GM23338 (cell line): ENCODE data around the gene CYP46A1. TPM values are rescaled to one million over a fixed set of nuclear protein-coding genes. Genes with fewer than 3 reads are reported as not detected.

Experiments
- ATAC-seq: fragments of 200-7000 bp; cut with Tn5 transposase; 3 replicates; pipeline ENCODE4 v1.9.1; 2020
- DNase-seq: peaks from one replicate; pipeline ENCODE4 v3.0.0-alpha.2; 2015; ENCODE audit warnings: low spot score
- H2AFZ ChIP-seq: fragments of 200-600 bp; sonication (generic); 2 replicates; pipeline ENCODE4 v1.8.0; 2016; ENCODE audit warnings: antibody characterized with exemption, mild to moderate bottlenecking, moderate library complexity
- H3F3A ChIP-seq: fragments of 200-600 bp; sonication (generic); replicated peaks from 2 replicates; pipeline ENCODE4 v1.8.0; 2017; ENCODE audit warnings: antibody characterized with exemption, mixed run types, low read depth
- H3K27ac ChIP-seq: fragments of 200-600 bp; sonication (generic); 2 replicates; pipeline ENCODE4 v1.6.1; 2016; ENCODE audit warnings: low read depth
- H3K27me3 ChIP-seq: fragments of 200-600 bp; sonication (generic); 2 replicates; pipeline ENCODE4 v1.8.0; 2016; ENCODE audit warnings: mild to moderate bottlenecking, mixed run types, moderate library complexity; ENCODE audit not compliant: insufficient read depth
- H3K36me3 ChIP-seq: fragments of 200-600 bp; sonication (generic); 2 replicates; pipeline ENCODE4 v1.8.0; 2016; ENCODE audit warnings: mild to moderate bottlenecking; ENCODE audit not compliant: insufficient read depth
- H3K4me1 ChIP-seq: fragments of 200-600 bp; sonication (generic); 2 replicates; pipeline ENCODE4 v1.8.0; 2016; ENCODE audit warnings: mild to moderate bottlenecking, moderate library complexity; ENCODE audit not compliant: insufficient read depth
- H3K4me2 ChIP-seq: fragments of 200-600 bp; sonication (generic); 2 replicates; pipeline ENCODE4 v1.7.1; 2017; ENCODE audit warnings: mixed run types
- H3K4me3 ChIP-seq: fragments of 200-600 bp; sonication (generic); 2 replicates; pipeline ENCODE4 v1.6.1; 2016; ENCODE audit warnings: mixed run types
- H3K79me2 ChIP-seq: fragments of 200-600 bp; sonication (generic); replicated peaks from 2 replicates; pipeline ENCODE4 v1.8.0; 2017; ENCODE audit warnings: mild to moderate bottlenecking; ENCODE audit not compliant: insufficient read depth
- H3K9me2 ChIP-seq: fragments of 200-600 bp; sonication (generic); 2 replicates; pipeline ENCODE4 v1.8.0; 2017; ENCODE audit not compliant: insufficient read depth
- H4K20me1 ChIP-seq: fragments of 200-600 bp; sonication (generic); replicated peaks from 2 replicates; pipeline ENCODE4 v1.8.0; 2017; ENCODE audit warnings: mild to moderate bottlenecking; ENCODE audit not compliant: insufficient read depth
- H3K27ac Mint-ChIP-seq: 2 replicates; pipeline ENCODE4 v1.8.0; 2020; ENCODE audit warnings: inconsistent platforms, mild to moderate bottlenecking, moderate library complexity, mixed read lengths
- H3K27me3 Mint-ChIP-seq: 3 replicates; pipeline ENCODE4 v1.8.0; 2022; ENCODE audit warnings: low read depth, mild to moderate bottlenecking, moderate library complexity, mixed read lengths, inconsistent platforms; ENCODE audit not compliant: insufficient read depth, poor library complexity
- H3K36me3 Mint-ChIP-seq: 3 replicates; pipeline ENCODE4 v1.8.0; 2021; ENCODE audit warnings: low read depth, mild to moderate bottlenecking, inconsistent platforms, moderate library complexity, mixed read lengths
- H3K4me1 Mint-ChIP-seq: 3 replicates; pipeline ENCODE4 v1.8.0; 2020; ENCODE audit warnings: mild to moderate bottlenecking, inconsistent platforms, mixed read lengths
- H3K4me3 Mint-ChIP-seq: 3 replicates; pipeline ENCODE4 v1.8.0; 2021; ENCODE audit warnings: moderate library complexity, mild to moderate bottlenecking, inconsistent platforms, mixed read lengths
- H3K9me3 Mint-ChIP-seq: 3 replicates; pipeline ENCODE4 v1.8.0; 2020; ENCODE audit warnings: moderate library complexity, mild to moderate bottlenecking, inconsistent platforms, mixed read lengths
- CTCF ChIP-seq, 2 experiments: fragments of 200-600 bp in 1 of 2; sonication (generic) in 1 of 2; conservative IDR thresholded peaks; 2 replicates each; pipeline versions ENCODE4 v1.5.1 to v1.6.1; 2016 to 2017; ENCODE audit warnings: antibody characterized with exemption in 2 of 2, low read depth in 2 of 2, mild to moderate bottlenecking in 2 of 2, moderate library complexity in 1 of 2
- EZH2 ChIP-seq: fragments of 200-600 bp; sonication (generic); IDR thresholded peaks from one replicate; pipeline ENCODE4 v1.8.0; 2017; ENCODE audit warnings: antibody characterized with exemption, mild to moderate bottlenecking, low read depth; ENCODE audit not compliant: unreplicated experiment
- EZH2phosphoT487 ChIP-seq: fragments of 200-600 bp; sonication (generic); IDR thresholded peaks from one replicate; pipeline ENCODE4 v1.8.1; 2018; ENCODE audit warnings: antibody characterized with exemption; ENCODE audit not compliant: unreplicated experiment
- NANOG ChIP-seq: IDR thresholded peaks from 2 replicates; pipeline ENCODE4 v1.6.1; 2016; ENCODE audit warnings: antibody characterized with exemption, borderline replicate concordance
- REST ChIP-seq: IDR thresholded peaks from one replicate; pipeline ENCODE4 v1.6.1; 2018; ENCODE audit warnings: antibody characterized with exemption; ENCODE audit not compliant: unreplicated experiment
- STAT1 ChIP-seq: IDR thresholded peaks from one replicate; pipeline ENCODE4 v1.6.1; 2016; ENCODE audit warnings: antibody characterized with exemption; ENCODE audit not compliant: unreplicated experiment
- polyA plus RNA-seq: library from polyadenylated mRNA; unstranded; fragments of >200 nt; fragmentation: Nextera tagmentation; extraction: Ambion mirVana; gene quantifications from 2 replicates; pipeline ENCODE4 v1.2.1, GENCODE V29; 2016
- total RNA-seq: library from RNA; depleted of rRNA; stranded (reverse); fragments of >200 nt; shearing (Covaris generic); gene quantifications from 2 replicates; pipeline ENCODE4 v1.2.3, GENCODE V29; 2014
- TF ChIP-seq, protein P1 (sequence below): fragments of 250-450 bp; sonication (Bioruptor Pico); IDR thresholded peaks from 2 replicates; pipeline ENCODE4 v1.5.0; 2020; ENCODE audit warnings: mild to moderate bottlenecking, moderate library complexity
- TF ChIP-seq, protein P2 (sequence below): IDR thresholded peaks from 2 replicates; pipeline ENCODE4 v1.6.1; 2016; ENCODE audit warnings: antibody characterized with exemption

Gene CYP46A1
- total and polyA plus RNA-seq, 2 experiments from 2014 or later: 0.59 to 0.66 TPM

- Histone ChIP-seq H3K4me3 (no peak overlapping the region), H3K79me2 (no peaks in the 10 kb centered on the region), H3K9me2 (no peaks in the 10 kb centered on the region), H3K36me3 (no peaks in the 10 kb centered on the region), H3K4me2 (no peak overlapping the region), H4K20me1 (no peaks in the 10 kb centered on the region), H3K27ac (no peak overlapping the region), H3K4me1 (peaks cover 32% of the 10 kb centered on the region), H2AFZ (no peak overlapping the region), H3K27me3 (no peaks in the 10 kb centered on the region), H3F3A (no peaks in the 10 kb centered on the region)
- DNase-seq (no peak), ATAC-seq (no peak)
- Mint-ChIP-seq H3K9me3 (peaks cover 2% of the 10 kb centered on the region; the same call in 1 of the 3 replicates), H3K36me3 (no peaks in the 10 kb centered on the region), H3K4me1 (peaks cover 38% of the 10 kb centered on the region), H3K27ac (no peak overlapping the region), H3K4me3 (no peak overlapping the region), H3K27me3 (peaks cover 8% of the 10 kb centered on the region)
- no peak for TF ChIP-seq REST
- no peak for TF ChIP-seq EZH2phosphoT487
- TF ChIP-seq EZH2: no peak
- TF ChIP-seq, protein P1, sequence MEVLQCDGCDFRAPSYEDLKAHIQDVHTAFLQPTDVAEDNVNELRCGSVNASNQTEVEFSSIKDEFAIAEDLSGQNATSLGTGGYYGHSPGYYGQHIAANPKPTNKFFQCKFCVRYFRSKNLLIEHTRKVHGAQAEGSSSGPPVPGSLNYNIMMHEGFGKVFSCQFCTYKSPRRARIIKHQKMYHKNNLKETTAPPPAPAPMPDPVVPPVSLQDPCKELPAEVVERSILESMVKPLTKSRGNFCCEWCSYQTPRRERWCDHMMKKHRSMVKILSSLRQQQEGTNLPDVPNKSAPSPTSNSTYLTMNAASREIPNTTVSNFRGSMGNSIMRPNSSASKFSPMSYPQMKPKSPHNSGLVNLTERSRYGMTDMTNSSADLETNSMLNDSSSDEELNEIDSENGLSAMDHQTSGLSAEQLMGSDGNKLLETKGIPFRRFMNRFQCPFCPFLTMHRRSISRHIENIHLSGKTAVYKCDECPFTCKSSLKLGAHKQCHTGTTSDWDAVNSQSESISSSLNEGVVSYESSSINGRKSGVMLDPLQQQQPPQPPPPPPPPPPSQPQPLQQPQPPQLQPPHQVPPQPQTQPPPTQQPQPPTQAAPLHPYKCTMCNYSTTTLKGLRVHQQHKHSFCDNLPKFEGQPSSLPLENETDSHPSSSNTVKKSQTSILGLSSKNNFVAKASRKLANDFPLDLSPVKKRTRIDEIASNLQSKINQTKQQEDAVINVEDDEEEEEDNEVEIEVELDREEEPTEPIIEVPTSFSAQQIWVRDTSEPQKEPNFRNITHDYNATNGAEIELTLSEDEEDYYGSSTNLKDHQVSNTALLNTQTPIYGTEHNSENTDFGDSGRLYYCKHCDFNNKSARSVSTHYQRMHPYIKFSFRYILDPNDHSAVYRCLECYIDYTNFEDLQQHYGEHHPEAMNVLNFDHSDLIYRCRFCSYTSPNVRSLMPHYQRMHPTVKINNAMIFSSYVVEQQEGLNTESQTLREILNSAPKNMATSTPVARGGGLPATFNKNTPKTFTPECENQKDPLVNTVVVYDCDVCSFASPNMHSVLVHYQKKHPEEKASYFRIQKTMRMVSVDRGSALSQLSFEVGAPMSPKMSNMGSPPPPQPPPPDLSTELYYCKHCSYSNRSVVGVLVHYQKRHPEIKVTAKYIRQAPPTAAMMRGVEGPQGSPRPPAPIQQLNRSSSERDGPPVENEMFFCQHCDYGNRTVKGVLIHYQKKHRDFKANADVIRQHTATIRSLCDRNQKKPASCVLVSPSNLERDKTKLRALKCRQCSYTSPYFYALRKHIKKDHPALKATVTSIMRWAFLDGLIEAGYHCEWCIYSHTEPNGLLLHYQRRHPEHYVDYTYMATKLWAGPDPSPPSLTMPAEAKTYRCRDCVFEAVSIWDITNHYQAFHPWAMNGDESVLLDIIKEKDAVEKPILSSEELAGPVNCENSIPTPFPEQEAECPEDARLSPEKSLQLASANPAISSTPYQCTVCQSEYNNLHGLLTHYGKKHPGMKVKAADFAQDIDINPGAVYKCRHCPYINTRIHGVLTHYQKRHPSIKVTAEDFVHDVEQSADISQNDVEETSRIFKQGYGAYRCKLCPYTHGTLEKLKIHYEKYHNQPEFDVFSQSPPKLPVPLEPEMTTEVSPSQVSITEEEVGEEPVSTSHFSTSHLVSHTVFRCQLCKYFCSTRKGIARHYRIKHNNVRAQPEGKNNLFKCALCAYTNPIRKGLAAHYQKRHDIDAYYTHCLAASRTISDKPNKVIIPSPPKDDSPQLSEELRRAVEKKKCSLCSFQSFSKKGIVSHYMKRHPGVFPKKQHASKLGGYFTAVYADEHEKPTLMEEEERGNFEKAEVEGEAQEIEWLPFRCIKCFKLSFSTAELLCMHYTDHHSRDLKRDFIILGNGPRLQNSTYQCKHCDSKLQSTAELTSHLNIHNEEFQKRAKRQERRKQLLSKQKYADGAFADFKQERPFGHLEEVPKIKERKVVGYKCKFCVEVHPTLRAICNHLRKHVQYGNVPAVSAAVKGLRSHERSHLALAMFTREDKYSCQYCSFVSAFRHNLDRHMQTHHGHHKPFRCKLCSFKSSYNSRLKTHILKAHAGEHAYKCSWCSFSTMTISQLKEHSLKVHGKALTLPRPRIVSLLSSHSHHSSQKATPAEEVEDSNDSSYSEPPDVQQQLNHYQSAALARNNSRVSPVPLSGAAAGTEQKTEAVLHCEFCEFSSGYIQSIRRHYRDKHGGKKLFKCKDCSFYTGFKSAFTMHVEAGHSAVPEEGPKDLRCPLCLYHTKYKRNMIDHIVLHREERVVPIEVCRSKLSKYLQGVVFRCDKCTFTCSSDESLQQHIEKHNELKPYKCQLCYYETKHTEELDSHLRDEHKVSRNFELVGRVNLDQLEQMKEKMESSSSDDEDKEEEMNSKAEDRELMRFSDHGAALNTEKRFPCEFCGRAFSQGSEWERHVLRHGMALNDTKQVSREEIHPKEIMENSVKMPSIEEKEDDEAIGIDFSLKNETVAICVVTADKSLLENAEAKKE (CRISPR knock-in tag): no peak
- TF ChIP-seq, protein P2, sequence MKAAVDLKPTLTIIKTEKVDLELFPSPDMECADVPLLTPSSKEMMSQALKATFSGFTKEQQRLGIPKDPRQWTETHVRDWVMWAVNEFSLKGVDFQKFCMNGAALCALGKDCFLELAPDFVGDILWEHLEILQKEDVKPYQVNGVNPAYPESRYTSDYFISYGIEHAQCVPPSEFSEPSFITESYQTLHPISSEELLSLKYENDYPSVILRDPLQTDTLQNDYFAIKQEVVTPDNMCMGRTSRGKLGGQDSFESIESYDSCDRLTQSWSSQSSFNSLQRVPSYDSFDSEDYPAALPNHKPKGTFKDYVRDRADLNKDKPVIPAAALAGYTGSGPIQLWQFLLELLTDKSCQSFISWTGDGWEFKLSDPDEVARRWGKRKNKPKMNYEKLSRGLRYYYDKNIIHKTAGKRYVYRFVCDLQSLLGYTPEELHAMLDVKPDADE: no peak
- TF ChIP-seq CTCF (conservative IDR thresholded peaks at IDR 0.05; ENCODE audit: low read depth in 2 of 2): no peak
- TF ChIP-seq STAT1: no peak
- TF ChIP-seq NANOG: no peak
These were observed 63.1 kb downstream of the CYP46A1 start for GRCh38 chr14:99747167-99747566.
